WTC11 (cell line): ENCODE data around the gene NDUFS6. TPM values are rescaled to one million over a fixed set of nuclear protein-coding genes. Genes with fewer than 3 reads are reported as not detected.

Experiments used
- ATAC-seq: fragments of 200-7000 bp; cut with Tn5 transposase; 2 replicates; pipeline ENCODE4 v1.10.0; 2021; ENCODE audit warnings: mild to moderate bottlenecking, moderate library complexity
- CTCF ChIA-PET: fragments of 300-600 bp; sonication (Branson Sonifier 250); formaldehyde crosslinking; loops from one replicate; lab custom pipeline; 2021; ENCODE audit warnings: antibody characterized with exemption; lab: Charles Lee
- POLR2A ChIA-PET: fragments of 350-600 bp; sonication (Branson Sonifier 250); formaldehyde crosslinking; loops from one replicate; lab custom pipeline; 2021; ENCODE audit warnings: antibody characterized with exemption; lab: Charles Lee
- DNase-seq: peaks from one replicate; pipeline ENCODE4 v3.0.0; 2021; ENCODE audit warnings: low spot score
- H3K27ac Mint-ChIP-seq: 2 replicates; pipeline ENCODE4 v1.8.0; 2021; ENCODE audit warnings: mixed read lengths
- H3K27me3 Mint-ChIP-seq: 2 replicates; pipeline ENCODE4 v1.8.0; 2021; ENCODE audit warnings: low read depth, mild to moderate bottlenecking, moderate library complexity, mixed read lengths
- H3K36me3 Mint-ChIP-seq: 2 replicates; pipeline ENCODE4 v1.8.0; 2021; ENCODE audit warnings: mixed read lengths
- H3K4me1 Mint-ChIP-seq: 2 replicates; pipeline ENCODE4 v1.8.0; 2022; ENCODE audit warnings: mixed read lengths
- H3K4me3 Mint-ChIP-seq: 2 replicates; pipeline ENCODE4 v1.8.0; 2021; ENCODE audit warnings: mild to moderate bottlenecking, moderate library complexity, mixed read lengths
- H3K9me3 Mint-ChIP-seq: 2 replicates; pipeline ENCODE4 v1.8.0; 2021; ENCODE audit warnings: mixed read lengths
- ESRRA ChIP-seq: sonication (generic); formaldehyde crosslinking; IDR thresholded peaks from 2 replicates; pipeline ENCODE4 v1.8.1; 2022; ENCODE audit warnings: mild to moderate bottlenecking, missing genetic modification reagents, borderline replicate concordance
- ETV6 ChIP-seq: sonication (generic); formaldehyde crosslinking; IDR thresholded peaks from 2 replicates; pipeline ENCODE4 v1.8.1; 2022; ENCODE audit warnings: mild to moderate bottlenecking, missing genetic modification reagents
- KAT7 ChIP-seq: sonication (generic); formaldehyde crosslinking; IDR thresholded peaks from 2 replicates; pipeline ENCODE4 v1.8.1; 2023; ENCODE audit warnings: missing genetic modification reagents, mild to moderate bottlenecking, borderline replicate concordance
- NFYB ChIP-seq: sonication (generic); formaldehyde crosslinking; conservative IDR thresholded peaks from 2 replicates; pipeline ENCODE4 v1.8.0; 2022; ENCODE audit warnings: low read depth, missing genetic modification reagents
- NR3C1 ChIP-seq: sonication (generic); formaldehyde crosslinking; conservative IDR thresholded peaks from 2 replicates; pipeline ENCODE4 v1.8.1; 2023; ENCODE audit warnings: low read depth, mild to moderate bottlenecking, missing genetic modification reagents
- RORB ChIP-seq: fragments of 250-450 bp; sonication (Bioruptor Pico); IDR thresholded peaks from 2 replicates; pipeline ENCODE4 v1.9.0; 2021; ENCODE audit warnings: mild to moderate bottlenecking
- TEAD1 ChIP-seq: sonication (generic); formaldehyde crosslinking; IDR thresholded peaks from 2 replicates; pipeline ENCODE4 v1.8.0; 2022; ENCODE audit warnings: mild to moderate bottlenecking, missing genetic modification reagents
- ZBTB21 ChIP-seq: sonication (generic); formaldehyde crosslinking; IDR thresholded peaks from 2 replicates; pipeline ENCODE4 v1.8.1; 2023; ENCODE audit warnings: mild to moderate bottlenecking, missing genetic modification reagents, borderline replicate concordance
- ZNF232 ChIP-seq: sonication (generic); formaldehyde crosslinking; IDR thresholded peaks from 2 replicates; pipeline ENCODE4 v1.8.0; 2022; ENCODE audit warnings: mild to moderate bottlenecking, missing genetic modification reagents
- ZNF263 ChIP-seq: sonication (generic); formaldehyde crosslinking; IDR thresholded peaks from 2 replicates; pipeline ENCODE4 v1.8.1; 2022; ENCODE audit warnings: low read depth, mild to moderate bottlenecking, moderate library complexity, missing genetic modification reagents
- total RNA-seq: library from RNA; stranded (reverse); gene quantifications from 3 replicates; pipeline ENCODE4 v1.2.3, GENCODE V29; 2021
- TF ChIP-seq, protein P1 (sequence below): sonication (generic); formaldehyde crosslinking; IDR thresholded peaks from 2 replicates; pipeline ENCODE4 v1.8.1; 2022; ENCODE audit warnings: missing genetic modification reagents, borderline replicate concordance
- TF ChIP-seq, protein P2 (sequence below): sonication (generic); formaldehyde crosslinking; IDR thresholded peaks from 2 replicates; pipeline ENCODE4 v1.8.1; 2022; ENCODE audit warnings: low read depth, mild to moderate bottlenecking, moderate library complexity, missing genetic modification reagents, borderline replicate concordance
- TF ChIP-seq, protein P3 (sequence below): sonication (generic); formaldehyde crosslinking; IDR thresholded peaks from 2 replicates; pipeline ENCODE4 v1.8.1; 2023; ENCODE audit warnings: mild to moderate bottlenecking, missing genetic modification reagents
- TF ChIP-seq, protein P4 (sequence below): sonication (generic); formaldehyde crosslinking; IDR thresholded peaks from 2 replicates; pipeline ENCODE4 v1.8.1; 2022; ENCODE audit warnings: mild to moderate bottlenecking, missing genetic modification reagents, moderate library complexity, borderline replicate concordance
- TF ChIP-seq, protein P5 (sequence below): fragments of 250-450 bp; sonication (Bioruptor Pico); IDR thresholded peaks from 2 replicates; pipeline ENCODE4 v1.9.0; 2021; ENCODE audit warnings: moderate library complexity, mild to moderate bottlenecking, inconsistent platforms, borderline replicate concordance
- TF ChIP-seq, protein P6 (sequence below): sonication (generic); formaldehyde crosslinking; IDR thresholded peaks from 2 replicates; pipeline ENCODE4 v1.8.0; 2023; ENCODE audit warnings: missing genetic modification reagents
- TF ChIP-seq, protein P7 (sequence below): sonication (generic); formaldehyde crosslinking; IDR thresholded peaks from 2 replicates; pipeline ENCODE4 v1.8.1; 2023; ENCODE audit warnings: mild to moderate bottlenecking, missing genetic modification reagents
- TF ChIP-seq, protein P8 (sequence below): sonication (generic); formaldehyde crosslinking; conservative IDR thresholded peaks from 2 replicates; pipeline ENCODE4 v1.8.1; 2022; ENCODE audit warnings: mild to moderate bottlenecking, missing genetic modification reagents

The NDUFS6 gene
- total RNA-seq, 1 experiment from 2014 or later, result 84.3 TPM

DNA sequence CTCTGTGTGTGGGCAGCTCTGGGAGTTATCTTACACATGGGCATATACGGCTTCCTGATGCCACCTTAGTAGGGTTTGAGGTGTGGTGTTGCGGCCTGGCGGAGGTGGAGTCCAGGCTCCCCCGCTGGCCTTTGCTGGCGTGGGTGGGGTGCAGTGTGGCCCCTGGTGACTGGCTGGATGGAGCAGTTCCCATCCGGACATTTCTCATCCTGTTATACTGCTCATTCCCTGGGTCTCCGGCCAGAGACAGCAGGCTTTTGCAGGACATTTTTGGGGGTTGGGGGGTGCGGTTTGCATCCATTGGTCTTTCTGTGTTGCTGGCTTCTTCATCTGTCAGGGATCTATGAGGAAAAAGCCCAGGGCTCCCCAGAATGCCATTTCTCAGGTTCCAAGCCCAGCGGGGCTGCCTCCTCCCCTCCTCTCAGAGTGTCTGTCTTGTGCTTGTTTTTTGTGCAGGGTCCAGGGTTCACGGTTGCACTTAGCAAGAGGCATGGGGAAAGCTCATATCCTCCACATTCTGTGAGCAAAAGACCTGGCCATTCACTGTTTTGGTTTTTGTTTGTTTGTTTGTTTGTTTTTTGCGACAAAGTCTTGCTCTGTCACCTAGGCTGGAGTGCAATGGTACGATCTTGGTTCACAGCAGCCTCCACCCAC is 22.3 kb downstream of the NDUFS6 start (continued):
- TF ChIP-seq, protein P1, sequence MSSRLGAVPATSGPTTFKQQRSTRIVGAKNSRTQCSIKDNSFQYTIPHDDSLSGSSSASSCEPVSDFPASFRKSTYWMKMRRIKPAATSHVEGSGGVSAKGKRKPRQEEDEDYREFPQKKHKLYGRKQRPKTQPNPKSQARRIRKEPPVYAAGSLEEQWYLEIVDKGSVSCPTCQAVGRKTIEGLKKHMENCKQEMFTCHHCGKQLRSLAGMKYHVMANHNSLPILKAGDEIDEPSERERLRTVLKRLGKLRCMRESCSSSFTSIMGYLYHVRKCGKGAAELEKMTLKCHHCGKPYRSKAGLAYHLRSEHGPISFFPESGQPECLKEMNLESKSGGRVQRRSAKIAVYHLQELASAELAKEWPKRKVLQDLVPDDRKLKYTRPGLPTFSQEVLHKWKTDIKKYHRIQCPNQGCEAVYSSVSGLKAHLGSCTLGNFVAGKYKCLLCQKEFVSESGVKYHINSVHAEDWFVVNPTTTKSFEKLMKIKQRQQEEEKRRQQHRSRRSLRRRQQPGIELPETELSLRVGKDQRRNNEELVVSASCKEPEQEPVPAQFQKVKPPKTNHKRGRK (CRISPR knock-in tag), result no peak
- TF ChIP-seq, protein P2, sequence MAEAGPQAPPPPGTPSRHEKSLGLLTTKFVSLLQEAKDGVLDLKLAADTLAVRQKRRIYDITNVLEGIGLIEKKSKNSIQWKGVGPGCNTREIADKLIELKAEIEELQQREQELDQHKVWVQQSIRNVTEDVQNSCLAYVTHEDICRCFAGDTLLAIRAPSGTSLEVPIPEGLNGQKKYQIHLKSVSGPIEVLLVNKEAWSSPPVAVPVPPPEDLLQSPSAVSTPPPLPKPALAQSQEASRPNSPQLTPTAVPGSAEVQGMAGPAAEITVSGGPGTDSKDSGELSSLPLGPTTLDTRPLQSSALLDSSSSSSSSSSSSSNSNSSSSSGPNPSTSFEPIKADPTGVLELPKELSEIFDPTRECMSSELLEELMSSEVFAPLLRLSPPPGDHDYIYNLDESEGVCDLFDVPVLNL (CRISPR knock-in tag), result no peak
- TF ChIP-seq NR3C1 (CRISPR knock-in tag), result no peak
- TF ChIP-seq, all 79 proteins: peak for 0

DNA sequence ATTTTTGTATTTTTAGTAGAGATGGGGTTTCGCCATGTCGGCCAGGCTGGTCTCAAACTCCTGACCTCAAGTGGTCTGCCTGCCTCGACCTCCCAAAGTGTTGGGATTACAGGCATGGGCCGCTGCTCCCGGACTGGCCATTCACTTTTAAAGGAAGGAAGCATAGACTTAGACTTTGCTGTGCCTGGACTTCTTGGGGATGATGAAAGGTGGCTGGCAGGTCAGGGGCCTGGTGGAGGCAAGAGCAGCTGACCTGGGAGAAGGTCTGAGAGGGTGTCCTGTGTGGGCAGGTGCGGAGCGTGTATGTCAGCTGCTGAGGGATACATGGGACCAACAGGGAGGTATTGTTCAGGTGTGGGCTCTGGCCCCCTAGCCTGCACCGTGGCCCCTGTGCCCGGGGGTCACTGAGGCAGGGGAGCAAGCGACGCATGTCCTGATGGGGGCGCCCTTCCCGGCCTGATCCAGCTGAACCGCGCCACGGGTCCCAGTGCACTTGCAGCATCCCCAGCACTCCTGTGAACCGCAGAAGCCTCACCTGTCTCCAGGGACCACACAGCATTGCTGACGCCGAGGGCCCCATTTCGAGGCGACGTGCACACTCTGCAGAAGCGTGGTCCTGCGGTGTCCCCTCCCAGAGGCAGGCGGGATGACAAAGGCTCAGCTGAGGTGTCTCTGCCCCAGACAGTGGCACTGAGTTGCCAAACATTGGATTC is 23.1 kb downstream of the NDUFS6 start:
- CTCF ChIA-PET, result interaction anchor here (0.9 to 1.2 kb wide), 4 partner anchors 16 to 61 kb away, joined by 3 read pairs; no protein-coding TSS in a partner anchor
- H3K27ac Mint-ChIP-seq, result no peak overlapping the region
- H3K4me1 Mint-ChIP-seq, result peaks cover 12% of the 10 kb centered on the region
- POLR2A ChIA-PET, result no interaction called here
- no peak for DNase-seq
- H3K36me3 Mint-ChIP-seq, result peaks cover 38% of the 10 kb centered on the region
- TF ChIP-seq TEAD1, result no peak
- no peak for TF ChIP-seq RORB (CRISPR knock-in tag)
- TF ChIP-seq, all 79 proteins: peak for 0
- no peak for ATAC-seq
- H3K27me3 Mint-ChIP-seq, result no peaks in the 10 kb centered on the region; the same call in 1 of the 2 replicates
- H3K9me3 Mint-ChIP-seq, result no peaks in the 10 kb centered on the region
- H3K4me3 Mint-ChIP-seq, result no peak overlapping the region

DNA sequence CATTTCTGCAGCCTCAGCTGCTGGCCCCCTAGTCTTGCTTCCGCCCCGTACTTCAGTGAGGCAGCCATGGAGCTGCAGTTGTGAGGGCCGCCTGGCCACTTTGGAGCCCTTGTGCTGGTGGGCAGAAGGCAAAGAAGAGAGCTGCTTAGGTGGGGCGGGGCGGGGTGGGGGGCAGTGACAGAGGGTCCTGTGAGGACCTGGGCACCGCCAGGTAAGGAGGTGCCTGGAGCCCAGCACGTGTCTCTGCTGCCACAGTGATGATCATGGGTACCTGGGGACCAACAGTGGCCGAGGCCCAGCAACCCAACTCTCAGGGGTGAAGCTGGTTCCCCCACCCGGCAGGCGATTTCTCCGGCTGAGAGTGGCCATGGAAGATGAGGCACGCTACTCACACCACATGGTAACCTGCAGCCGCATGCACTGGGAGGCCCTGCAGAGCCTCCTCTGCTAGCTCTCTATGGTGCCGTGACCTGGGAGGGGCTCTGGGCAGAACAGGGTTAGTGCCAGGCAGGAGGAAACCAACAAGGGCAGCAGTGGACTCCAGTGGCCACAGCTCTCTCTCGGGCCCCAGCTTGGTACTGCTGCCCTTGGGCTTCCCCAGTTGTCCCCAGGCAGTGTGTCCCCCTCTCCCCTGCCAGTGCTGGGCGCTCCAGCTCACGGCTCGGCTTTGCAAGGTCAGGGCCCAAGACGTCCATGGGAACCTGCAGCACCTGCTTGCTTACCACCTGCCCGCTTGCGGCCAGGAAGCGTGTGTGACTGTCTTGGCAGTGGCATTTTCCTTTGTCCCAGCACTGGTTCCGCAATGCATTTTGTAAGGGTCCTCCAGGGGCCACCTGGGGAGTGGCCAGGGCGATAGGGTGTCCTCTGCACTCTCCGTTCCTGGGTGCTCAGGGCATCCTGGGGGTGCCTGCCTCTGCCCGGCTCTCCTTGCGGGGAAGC is 24.0 kb downstream of the NDUFS6 start:
- ChIA-PET POLR2A (no interaction called here), CTCF (interaction anchor here (0.6 to 1.2 kb wide), 5 partner anchors 10 to 62 kb away, joined by 3 to 4 read pairs (median 3); no protein-coding TSS in a partner anchor)
- peaks cover 29% of the 10 kb centered on the region for H3K36me3 Mint-ChIP-seq
- ATAC-seq (no peak), DNase-seq (no peak)
- no peaks in the 10 kb centered on the region for H3K9me3 Mint-ChIP-seq
- no peak overlapping the region for H3K4me3 Mint-ChIP-seq
- no peak overlapping the region for H3K27ac Mint-ChIP-seq
- peaks cover 13% of the 10 kb centered on the region for H3K4me1 Mint-ChIP-seq
- no peaks in the 10 kb centered on the region; the same call in 1 of the 2 replicates for H3K27me3 Mint-ChIP-seq
- TF ChIP-seq, protein P3, sequence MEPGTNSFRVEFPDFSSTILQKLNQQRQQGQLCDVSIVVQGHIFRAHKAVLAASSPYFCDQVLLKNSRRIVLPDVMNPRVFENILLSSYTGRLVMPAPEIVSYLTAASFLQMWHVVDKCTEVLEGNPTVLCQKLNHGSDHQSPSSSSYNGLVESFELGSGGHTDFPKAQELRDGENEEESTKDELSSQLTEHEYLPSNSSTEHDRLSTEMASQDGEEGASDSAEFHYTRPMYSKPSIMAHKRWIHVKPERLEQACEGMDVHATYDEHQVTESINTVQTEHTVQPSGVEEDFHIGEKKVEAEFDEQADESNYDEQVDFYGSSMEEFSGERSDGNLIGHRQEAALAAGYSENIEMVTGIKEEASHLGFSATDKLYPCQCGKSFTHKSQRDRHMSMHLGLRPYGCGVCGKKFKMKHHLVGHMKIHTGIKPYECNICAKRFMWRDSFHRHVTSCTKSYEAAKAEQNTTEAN (CRISPR knock-in tag), result no peak
- TF ChIP-seq ZBTB21 (CRISPR knock-in tag) (no peak), ZNF263 (CRISPR knock-in tag) (no peak), NFYB (CRISPR knock-in tag) (no peak), KAT7 (CRISPR knock-in tag) (no peak), ESRRA (CRISPR knock-in tag) (no peak), ETV6 (CRISPR knock-in tag) (no peak), ZNF232 (CRISPR knock-in tag) (no peak)
- TF ChIP-seq, protein P4, sequence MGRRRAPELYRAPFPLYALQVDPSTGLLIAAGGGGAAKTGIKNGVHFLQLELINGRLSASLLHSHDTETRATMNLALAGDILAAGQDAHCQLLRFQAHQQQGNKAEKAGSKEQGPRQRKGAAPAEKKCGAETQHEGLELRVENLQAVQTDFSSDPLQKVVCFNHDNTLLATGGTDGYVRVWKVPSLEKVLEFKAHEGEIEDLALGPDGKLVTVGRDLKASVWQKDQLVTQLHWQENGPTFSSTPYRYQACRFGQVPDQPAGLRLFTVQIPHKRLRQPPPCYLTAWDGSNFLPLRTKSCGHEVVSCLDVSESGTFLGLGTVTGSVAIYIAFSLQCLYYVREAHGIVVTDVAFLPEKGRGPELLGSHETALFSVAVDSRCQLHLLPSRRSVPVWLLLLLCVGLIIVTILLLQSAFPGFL (CRISPR knock-in tag), result no peak
- TF ChIP-seq, protein P5, sequence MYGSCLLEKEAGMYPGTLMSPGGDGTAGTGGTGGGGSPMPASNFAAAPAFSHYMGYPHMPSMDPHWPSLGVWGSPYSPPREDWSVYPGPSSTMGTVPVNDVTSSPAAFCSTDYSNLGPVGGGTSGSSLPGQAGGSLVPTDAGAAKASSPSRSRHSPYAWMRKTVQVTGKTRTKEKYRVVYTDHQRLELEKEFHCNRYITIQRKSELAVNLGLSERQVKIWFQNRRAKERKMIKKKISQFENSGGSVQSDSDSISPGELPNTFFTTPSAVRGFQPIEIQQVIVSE, result no peak
- TF ChIP-seq, protein P6, sequence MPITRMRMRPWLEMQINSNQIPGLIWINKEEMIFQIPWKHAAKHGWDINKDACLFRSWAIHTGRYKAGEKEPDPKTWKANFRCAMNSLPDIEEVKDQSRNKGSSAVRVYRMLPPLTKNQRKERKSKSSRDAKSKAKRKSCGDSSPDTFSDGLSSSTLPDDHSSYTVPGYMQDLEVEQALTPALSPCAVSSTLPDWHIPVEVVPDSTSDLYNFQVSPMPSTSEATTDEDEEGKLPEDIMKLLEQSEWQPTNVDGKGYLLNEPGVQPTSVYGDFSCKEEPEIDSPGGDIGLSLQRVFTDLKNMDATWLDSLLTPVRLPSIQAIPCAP, result no peak
- TF ChIP-seq, protein P7, sequence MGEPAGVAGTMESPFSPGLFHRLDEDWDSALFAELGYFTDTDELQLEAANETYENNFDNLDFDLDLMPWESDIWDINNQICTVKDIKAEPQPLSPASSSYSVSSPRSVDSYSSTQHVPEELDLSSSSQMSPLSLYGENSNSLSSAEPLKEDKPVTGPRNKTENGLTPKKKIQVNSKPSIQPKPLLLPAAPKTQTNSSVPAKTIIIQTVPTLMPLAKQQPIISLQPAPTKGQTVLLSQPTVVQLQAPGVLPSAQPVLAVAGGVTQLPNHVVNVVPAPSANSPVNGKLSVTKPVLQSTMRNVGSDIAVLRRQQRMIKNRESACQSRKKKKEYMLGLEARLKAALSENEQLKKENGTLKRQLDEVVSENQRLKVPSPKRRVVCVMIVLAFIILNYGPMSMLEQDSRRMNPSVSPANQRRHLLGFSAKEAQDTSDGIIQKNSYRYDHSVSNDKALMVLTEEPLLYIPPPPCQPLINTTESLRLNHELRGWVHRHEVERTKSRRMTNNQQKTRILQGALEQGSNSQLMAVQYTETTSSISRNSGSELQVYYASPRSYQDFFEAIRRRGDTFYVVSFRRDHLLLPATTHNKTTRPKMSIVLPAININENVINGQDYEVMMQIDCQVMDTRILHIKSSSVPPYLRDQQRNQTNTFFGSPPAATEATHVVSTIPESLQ (CRISPR knock-in tag), result no peak
- TF ChIP-seq, protein P8, sequence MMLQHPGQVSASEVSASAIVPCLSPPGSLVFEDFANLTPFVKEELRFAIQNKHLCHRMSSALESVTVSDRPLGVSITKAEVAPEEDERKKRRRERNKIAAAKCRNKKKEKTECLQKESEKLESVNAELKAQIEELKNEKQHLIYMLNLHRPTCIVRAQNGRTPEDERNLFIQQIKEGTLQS (CRISPR knock-in tag), result no peak
